GM12801 (cell line): Measurements from ENCODE around the gene PLEKHG3.

ENCODE experiments used
- CTCF ChIP-seq: IDR thresholded peaks from one replicate; pipeline ENCODE4 v1.5.1; 2011; ENCODE audit warnings: control low read depth; ENCODE audit not compliant: insufficient read length; ENCODE audit errors: extremely low read depth

Gene PLEKHG3

GRCh38 chr14:64763801-64764621 is 59.8 kb downstream of the PLEKHG3 start:
- no peak for TF ChIP-seq CTCF

GRCh38 chr14:64764641-64765520 is 60.7 kb downstream of the PLEKHG3 start:
- TF ChIP-seq CTCF = no peak

GRCh38 chr14:64765740-64766302 is 61.6 kb downstream of the PLEKHG3 start:
- no peak for TF ChIP-seq CTCF

GRCh38 chr14:64766430-64767151 is 62.4 kb downstream of the PLEKHG3 start:
- TF ChIP-seq CTCF = no peak

- TF ChIP-seq CTCF = no peak
Measured at GRCh38 chr14:64767215-64767964, 63.2 kb downstream of the PLEKHG3 start.

- TF ChIP-seq CTCF = no peak
Measured at GRCh38 chr14:64768401-64769095, 64.3 kb downstream of the PLEKHG3 start.
